ENCODE data around the gene DCLK1.

DNA sequence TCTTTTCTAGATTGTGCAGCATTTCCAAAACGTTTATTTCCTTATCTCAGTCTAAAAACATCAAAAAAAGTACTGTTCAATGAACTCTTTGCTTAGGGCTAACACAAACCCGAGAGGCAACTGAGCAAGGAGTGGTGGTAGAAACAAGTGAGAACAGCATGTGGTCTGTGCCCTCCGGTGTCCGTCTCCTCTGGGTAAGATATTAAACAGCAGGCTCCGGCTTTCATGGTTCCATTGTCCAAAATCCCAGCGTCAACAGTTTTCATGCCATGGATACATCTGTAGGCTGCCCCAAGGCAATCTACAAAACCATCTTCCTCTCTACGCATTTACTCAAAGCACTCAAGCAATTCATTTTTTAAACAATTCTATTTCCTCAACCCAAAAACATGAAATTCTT, 22.8 kb downstream of the DCLK1 start:
- TF ChIP-seq, protein P1, sequence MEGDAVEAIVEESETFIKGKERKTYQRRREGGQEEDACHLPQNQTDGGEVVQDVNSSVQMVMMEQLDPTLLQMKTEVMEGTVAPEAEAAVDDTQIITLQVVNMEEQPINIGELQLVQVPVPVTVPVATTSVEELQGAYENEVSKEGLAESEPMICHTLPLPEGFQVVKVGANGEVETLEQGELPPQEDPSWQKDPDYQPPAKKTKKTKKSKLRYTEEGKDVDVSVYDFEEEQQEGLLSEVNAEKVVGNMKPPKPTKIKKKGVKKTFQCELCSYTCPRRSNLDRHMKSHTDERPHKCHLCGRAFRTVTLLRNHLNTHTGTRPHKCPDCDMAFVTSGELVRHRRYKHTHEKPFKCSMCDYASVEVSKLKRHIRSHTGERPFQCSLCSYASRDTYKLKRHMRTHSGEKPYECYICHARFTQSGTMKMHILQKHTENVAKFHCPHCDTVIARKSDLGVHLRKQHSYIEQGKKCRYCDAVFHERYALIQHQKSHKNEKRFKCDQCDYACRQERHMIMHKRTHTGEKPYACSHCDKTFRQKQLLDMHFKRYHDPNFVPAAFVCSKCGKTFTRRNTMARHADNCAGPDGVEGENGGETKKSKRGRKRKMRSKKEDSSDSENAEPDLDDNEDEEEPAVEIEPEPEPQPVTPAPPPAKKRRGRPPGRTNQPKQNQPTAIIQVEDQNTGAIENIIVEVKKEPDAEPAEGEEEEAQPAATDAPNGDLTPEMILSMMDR (IDR thresholded peaks at IDR 0.05; ENCODE audit: insufficient read depth, low read length): no peak
- no peak for TF ChIP-seq POLR2AphosphoS5 (IDR thresholded peaks at IDR 0.05; ENCODE audit: low read depth)
- TF ChIP-seq SPI1 (IDR thresholded peaks at IDR 0.05; ENCODE audit: borderline replicate concordance, low read depth): no peak
- no peak for TF ChIP-seq GABPA (IDR thresholded peaks at IDR 0.05; ENCODE audit: low read depth)
- TF ChIP-seq, protein P2, sequence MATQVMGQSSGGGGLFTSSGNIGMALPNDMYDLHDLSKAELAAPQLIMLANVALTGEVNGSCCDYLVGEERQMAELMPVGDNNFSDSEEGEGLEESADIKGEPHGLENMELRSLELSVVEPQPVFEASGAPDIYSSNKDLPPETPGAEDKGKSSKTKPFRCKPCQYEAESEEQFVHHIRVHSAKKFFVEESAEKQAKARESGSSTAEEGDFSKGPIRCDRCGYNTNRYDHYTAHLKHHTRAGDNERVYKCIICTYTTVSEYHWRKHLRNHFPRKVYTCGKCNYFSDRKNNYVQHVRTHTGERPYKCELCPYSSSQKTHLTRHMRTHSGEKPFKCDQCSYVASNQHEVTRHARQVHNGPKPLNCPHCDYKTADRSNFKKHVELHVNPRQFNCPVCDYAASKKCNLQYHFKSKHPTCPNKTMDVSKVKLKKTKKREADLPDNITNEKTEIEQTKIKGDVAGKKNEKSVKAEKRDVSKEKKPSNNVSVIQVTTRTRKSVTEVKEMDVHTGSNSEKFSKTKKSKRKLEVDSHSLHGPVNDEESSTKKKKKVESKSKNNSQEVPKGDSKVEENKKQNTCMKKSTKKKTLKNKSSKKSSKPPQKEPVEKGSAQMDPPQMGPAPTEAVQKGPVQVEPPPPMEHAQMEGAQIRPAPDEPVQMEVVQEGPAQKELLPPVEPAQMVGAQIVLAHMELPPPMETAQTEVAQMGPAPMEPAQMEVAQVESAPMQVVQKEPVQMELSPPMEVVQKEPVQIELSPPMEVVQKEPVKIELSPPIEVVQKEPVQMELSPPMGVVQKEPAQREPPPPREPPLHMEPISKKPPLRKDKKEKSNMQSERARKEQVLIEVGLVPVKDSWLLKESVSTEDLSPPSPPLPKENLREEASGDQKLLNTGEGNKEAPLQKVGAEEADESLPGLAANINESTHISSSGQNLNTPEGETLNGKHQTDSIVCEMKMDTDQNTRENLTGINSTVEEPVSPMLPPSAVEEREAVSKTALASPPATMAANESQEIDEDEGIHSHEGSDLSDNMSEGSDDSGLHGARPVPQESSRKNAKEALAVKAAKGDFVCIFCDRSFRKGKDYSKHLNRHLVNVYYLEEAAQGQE (IDR thresholded peaks at IDR 0.05; ENCODE audit: insufficient replicate concordance, low read depth): no peak
